T-helper 1 cell (primary cell): ENCODE data around the gene SECTM1.
A peak's percentile ranks its signal among the peaks of the same experiment; 100 is the strongest.

Source experiments
- DNase-seq, 5 donors: peaks; one replicate each; pipeline ENCODE4 v3.0.0-alpha.2; 2012 to 2020

The SECTM1 gene

DNA sequence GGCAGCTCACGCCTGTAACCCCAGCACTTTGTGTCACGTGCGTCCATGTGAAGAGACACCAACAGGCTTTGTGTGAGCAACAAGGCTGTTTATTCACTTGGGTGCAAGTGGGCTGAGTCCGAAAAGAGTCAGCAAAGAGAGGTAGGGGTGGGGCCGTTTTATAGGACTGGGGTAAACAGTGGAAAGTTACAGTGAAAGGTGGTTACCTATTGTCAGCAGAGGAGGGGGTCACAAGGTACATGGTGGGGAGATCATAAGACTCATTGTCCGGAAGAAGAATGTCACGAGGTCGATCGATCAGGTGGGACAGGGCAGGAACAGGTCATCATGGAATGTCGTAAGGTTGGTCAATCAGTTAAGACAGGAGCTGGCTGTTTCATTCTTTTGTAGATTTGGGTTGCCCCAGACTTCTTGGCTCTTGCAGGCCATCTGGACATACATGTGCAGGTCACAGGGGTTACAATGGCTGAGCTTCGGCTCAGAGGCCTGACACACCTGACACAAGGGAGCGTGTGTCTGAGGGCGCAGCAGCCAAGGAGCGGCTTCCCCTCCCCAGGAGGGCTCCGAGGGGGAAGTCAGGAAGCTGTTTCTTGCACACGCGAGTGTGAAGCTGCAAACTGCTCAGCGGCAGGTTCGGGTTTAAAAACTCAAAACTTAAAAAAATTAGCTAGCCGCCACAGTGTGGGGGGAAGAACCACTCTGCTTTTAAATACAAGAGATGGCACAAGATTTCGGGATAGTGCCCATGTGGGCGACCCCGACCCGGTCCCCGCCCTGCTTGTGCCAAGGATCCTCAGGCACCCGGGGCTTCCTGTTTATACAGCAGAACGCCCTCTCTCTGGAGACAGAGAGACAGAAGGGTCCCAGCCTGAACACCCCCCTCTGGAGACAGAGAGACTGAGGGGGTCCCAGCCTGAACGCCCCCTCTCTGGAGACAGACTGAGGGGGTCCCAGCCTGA lies 13.1 kb upstream of the SECTM1 start:
- no peak for DNase-seq

DNA sequence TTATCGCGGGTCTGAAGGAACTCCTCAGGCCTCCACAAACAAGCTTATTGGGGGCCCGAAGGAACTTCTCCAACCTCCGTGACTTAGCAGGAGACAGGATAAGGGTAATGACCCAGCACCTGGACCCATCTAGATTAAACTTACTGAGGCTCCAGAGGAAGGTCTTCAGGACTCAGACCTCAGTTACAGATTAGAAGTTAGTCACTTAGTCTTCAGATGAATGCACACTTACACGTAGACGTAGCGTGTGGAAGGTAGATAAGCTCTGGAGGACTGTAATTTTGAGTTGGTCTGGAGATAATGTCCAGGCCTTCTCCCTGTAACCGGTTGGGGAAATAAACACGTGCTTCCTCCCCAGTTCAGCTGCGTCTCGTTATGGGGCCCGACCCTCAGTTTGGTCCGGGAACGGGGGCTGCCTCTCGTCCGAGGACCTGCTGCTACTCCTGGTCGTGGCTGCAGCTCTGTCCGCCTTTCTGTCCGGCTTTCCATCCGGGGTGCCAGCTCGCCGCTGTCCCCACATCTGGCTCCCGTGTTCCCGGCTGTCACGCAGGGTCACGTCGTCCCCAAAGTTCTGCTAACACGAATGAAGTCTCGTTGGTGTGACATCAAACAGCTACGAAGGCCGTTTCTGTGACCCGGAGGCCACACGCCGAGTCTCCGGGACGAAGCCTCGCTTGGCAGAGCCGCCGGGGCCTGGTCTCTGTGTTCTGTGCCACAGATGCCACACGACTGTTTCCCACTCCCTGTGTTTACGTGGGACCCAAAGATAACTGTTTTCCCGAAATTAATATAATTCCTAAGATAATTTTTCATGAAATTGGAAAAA lies 11.8 kb upstream of the SECTM1 start:
- no peak for DNase-seq

GRCh38 chr17:82344175-82344907 lies 10.8 kb upstream of the SECTM1 start:
- no peak for DNase-seq

DNA sequence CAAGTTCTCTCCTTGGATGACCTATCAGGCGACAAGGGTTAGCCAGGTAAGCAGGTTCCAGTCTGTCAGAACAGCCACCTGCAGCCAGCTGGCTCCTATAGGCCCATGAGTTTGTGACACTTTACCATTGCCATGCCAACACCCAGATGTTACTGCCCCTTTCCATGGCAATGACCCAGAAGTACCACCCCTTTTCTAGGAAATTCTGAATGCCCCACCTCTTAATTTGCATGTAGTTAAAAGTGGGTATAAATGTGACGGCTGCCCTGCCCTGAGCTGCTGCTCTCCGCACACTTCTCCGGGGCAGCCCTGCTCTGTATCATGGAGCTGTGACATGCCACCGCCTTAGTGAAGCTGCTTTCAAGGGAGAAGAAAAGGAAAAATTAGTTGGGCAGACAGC lies 10.0 kb upstream of the SECTM1 start:
- no peak for DNase-seq

DNA sequence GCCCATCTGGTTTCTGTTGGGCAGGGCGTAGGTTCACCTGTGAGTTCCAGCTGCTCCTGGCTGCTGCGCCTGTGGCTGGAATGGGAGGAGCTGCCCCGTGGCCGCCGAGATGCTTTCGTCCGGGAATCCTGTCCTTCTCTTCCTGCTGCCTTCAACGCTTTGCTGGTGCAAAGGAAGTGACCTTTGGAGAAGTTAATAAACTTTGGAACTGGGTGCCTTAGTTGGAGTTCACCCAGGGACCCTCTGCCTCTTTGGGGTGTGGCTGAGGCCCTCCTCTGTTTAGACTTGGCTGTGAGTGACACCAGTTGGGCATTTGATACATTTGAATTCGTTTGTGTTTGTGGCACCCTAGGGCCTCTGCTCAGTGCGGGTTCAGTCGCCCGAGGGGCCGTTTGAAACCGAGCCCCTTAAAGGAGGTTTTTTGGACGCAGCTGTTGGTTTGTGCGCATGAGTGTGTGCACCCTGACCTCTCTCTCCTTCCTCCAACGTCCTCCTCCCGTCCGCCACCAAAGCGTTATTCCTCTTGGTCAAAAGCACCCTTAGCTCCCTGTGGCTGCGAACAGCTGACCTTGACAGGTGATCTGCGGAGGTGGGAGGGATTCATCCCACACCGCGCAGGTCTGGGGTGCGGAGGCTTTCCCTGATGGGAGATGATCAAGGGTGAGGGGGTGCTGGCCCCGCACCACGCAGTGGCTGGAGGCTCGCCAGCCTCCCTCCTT lies 9.0 kb upstream of the SECTM1 start:
- no peak for DNase-seq

- no peak for DNase-seq
These were observed 6.3 kb upstream of the SECTM1 start for GRCh38 chr17:82339634-82340580.

GRCh38 chr17:82338858-82339633 lies 5.5 kb upstream of the SECTM1 start:
- peak in 1 of 5 donors; percentile 25 for DNase-seq

- peak in 1 of 5 donors; percentile 43 for DNase-seq
These were observed 1.2 kb upstream of the SECTM1 start for GRCh38 chr17:82334622-82335394.

DNA sequence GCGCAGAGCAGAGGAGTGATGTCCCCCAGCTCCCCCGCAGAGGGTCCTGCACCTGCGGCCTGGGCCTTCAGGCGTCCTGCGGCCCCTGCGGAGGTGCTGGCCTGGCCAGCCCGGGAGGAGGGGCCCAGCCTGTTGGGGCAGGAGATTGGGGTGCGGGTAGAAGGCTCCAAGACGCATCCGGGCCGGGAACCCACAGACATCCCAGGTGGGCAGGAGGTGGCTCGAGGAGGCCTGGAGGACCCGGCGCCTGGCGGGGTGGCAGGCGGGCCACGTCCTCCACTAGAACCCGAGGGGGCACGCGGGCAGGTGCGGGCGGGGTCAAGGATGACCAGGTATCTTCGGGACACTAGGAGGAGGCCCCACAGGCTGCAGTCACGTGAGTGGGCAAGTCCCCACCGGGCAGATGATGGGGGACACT lies 647 bp upstream of the SECTM1 start:
- no peak for DNase-seq

DNA sequence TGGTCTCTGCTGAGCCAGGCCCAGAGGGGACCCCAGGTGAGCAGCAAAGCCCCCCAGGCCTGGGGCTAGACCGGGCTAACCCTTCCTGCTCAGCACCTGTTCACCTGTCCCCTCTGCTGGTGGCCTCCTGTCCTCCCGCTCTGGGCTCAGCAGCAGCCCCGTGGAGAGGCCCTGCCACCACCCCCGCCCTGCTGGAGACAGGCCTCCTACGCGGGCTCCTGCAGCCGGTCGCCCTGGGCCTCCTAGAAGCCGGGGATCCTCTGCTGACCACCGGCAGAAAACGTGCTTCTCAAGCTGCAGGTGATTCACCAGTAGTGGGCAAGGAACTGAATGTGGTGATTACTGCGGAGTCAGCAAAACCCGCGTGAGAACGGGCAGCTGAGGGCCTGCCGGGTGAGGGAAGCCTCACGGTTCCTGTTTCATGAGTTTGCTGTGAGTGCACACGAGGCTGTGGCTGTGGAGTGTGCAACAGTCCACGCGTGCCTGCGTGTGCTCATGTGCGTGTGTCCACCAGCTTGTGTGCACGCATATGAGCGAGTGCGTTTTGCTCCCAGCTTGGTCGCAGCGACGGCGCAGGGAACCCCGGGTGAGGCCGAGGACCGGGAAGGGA lies 792 bp downstream of the SECTM1 start:
- peak in 1 of 5 donors; percentile 45 for DNase-seq

- no peak for DNase-seq
These were observed 2.1 kb downstream of the SECTM1 start for GRCh38 chr17:82331345-82331939.

- DNase-seq, result no peak
These were observed 3.0 kb downstream of the SECTM1 start for GRCh38 chr17:82330322-82331239.

GRCh38 chr17:82329683-82330321 lies 3.8 kb downstream of the SECTM1 start:
- DNase-seq, result no peak

DNA sequence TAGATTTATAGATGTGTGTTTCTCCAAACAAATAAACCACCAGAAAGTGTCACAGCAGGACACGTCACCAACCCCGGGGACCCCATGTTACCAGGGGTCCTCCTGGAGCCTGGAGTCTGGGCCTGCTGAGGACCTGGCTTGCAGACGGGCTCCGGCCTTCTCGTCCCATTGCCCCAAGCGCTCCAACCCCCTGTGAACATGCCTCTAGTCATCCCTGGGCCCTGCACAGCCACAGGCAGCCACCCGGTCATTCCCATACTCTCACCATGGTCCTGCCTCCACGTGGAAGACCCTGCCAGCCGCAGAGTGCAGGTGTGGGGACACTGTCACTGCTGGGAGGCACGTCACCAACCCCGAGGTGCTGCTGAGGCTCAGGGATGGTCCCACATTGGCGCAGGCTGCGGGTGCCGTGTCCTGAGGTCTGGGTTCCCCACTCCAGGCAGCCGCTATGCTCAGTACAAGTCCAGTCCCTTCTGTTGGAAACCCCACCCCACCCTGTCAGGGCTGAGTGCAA lies 4.5 kb downstream of the SECTM1 start:
- DNase-seq, result no peak

GRCh38 chr17:82328141-82328993 lies 5.2 kb downstream of the SECTM1 start:
- DNase-seq, result no peak

- DNase-seq, result no peak
These were observed 5.8 kb downstream of the SECTM1 start for GRCh38 chr17:82327757-82328140.
